ENCODE results near the gene ARPC5.

- TF ChIP-seq CTCF (IDR thresholded peaks at IDR 0.05) (no peak), POLR2A (IDR thresholded peaks at IDR 0.05) (no peak)
Measured at GRCh38 chr1:183675883-183676585, 40.5 kb upstream of the ARPC5 start.

Data from transverse colon (tissue), 3 donors.